ENCODE results near the gene ADPGK.
"Not testable (repeated sequence)": the region's sequence is repeated elsewhere in the genome, so short reads cannot be mapped to it uniquely, and the experiment has no call there.

ADPGK gene

DNA sequence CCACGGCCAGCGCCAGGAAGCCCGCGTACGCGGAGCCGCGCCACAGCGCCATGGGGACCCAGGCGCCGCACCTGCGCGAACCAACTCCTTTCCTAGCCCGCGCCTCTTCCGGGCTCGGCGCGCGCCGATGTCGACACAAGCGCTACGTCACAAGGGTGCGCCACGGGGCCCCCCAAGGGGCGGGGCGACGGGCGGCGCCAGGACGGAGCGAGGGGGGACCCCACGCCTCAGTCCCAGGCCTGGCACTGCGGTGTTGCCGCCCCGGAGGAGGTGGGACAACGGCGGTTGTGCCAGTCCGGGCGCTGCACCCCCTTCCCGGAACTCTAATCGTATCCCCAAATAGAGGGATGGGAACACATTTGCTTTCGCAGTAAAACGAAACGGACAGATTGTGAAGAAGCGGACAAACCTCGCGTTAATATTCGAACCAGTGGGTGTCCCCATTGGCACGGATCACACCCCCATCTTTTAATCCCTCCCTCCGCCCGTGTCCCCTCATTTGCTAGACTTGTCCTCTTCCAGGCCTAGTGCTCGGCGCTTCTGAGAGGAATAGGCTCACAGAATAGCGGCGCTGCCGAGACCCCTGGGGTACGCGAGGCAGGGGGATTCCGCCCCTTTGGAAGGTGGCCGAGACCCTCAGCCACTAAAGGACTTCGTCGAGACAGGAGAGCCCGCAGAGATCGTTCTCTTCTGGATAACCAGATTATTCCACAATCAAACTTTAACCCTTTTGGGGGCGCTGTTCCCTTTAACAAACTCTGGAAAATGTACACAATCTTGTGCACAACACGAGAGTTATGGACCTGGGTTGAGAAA is at the start of gene ADPGK:
ADPGK (minus strand) TSS at position 119 of the 816 bp plus-strand sequence; CDS start at position 52, 67 bp downstream.
- peak; percentile 62 to 97 (median 90) for DNase-seq

- DNase-seq: no peak
Measured at GRCh38 chr15:72827226-72827625, 43.7 kb upstream of the ADPGK start.

DNA sequence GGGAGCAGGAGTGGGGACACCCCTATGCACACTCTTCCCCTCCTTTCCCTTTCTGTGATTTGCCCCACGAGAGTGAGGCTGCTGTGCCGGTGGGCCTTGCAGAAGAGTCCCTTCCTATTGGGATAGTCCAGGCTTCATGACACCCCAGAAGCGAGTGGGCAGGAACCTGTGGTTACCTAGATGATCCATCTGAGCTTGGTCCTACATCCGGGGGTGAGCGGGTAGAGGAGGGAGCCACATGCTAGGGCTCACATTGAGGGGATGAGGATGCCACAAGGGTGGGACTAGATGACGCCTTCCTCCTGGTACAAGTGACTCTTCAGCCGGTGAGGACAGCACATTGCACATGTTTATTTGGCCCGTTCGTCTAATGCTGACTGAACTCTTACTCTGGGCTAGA is 43.1 kb upstream of the ADPGK start:
- no peak for DNase-seq

DNA sequence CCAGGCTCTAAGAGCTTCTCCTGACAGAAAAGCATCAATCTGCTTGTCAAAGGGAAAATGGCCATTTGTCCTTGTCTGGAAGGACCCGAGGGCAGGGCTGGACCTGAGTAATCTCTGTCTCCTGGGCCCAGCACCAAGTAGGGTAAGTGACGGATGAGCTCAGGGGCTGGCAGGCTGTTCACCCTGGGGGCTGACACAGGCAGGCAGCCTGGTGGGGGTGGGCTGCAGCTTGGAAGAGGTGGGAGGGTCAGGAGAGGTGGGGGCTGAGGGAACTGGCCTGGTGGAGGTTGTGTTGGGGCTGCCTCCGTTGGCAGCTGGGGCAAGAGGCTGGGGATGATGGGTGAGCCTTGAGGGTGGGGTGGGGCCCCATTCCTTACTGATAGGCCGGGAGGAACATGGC is 42.3 kb upstream of the ADPGK start:
- DNase-seq: no peak

DNA sequence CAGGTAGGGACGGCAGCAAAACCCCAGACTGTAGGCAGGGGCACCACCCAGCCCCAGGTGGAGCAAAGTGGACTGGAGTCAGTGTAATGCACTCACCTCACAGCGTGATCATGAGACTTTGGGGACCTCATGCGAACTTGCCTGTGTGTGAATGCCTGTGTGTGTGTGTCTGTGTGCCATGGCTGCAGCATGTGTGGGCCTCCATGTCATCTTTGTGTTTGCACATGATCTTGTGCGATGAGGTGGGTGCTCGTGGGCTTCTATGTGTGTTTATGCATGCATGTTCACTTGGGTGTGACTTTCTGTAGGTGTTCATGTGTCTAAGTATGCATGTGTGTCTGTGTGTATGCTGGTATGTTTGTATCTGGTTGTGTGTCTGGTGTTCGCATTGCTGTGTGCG is 41.2 kb upstream of the ADPGK start:
- no peak for DNase-seq

GRCh38 chr15:72824112-72824511 is 40.6 kb upstream of the ADPGK start:
- DNase-seq: no peak

DNA sequence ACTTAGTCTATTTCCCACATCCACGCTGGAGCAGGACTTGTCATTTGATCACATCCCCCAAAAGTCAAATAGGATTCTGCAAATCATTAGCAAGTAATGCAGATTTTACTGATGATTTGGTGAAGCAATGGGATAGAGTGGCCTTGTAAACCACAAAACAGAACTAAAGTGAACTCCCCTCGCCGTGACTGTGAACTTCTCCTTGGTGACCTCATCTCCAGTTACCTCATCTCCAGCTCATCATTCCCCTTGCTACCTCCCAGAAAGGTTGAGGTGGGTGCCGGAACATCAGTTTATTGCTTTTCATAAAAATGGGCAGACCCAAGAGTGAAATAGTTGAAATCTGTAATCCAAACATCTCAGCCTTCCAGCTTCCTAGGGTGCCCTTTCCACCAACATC is 36.7 kb upstream of the ADPGK start:
- DNase-seq: no peak

GRCh38 chr15:72818632-72819031 is 35.1 kb upstream of the ADPGK start:
- DNase-seq: no peak

GRCh38 chr15:72813345-72814004 is 29.9 kb upstream of the ADPGK start:
- DNase-seq: no peak

GRCh38 chr15:72809329-72809728 is 25.8 kb upstream of the ADPGK start:
- DNase-seq: no peak

GRCh38 chr15:72807346-72807745 is 23.8 kb upstream of the ADPGK start:
- DNase-seq: not testable (repeated sequence)

DNA sequence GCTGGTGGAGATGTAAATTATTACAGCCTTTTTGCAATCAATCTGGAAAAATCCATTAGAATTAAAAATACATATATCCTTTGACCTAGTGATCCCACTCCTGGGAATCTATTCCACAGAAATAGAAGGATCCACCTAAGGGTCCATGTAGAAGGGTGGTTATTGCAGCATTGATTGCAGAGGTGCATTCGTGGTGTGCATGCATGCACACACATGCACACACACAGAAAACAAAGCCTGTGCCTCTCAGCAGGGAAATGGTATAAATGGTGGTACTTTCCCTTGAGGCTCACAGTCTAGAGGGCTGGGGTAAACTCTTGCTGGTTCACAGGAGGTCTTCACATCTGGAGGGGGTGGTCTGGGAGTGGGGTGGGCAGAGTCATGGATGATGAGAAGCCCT is 19.4 kb upstream of the ADPGK start:
- DNase-seq: no peak

DNA sequence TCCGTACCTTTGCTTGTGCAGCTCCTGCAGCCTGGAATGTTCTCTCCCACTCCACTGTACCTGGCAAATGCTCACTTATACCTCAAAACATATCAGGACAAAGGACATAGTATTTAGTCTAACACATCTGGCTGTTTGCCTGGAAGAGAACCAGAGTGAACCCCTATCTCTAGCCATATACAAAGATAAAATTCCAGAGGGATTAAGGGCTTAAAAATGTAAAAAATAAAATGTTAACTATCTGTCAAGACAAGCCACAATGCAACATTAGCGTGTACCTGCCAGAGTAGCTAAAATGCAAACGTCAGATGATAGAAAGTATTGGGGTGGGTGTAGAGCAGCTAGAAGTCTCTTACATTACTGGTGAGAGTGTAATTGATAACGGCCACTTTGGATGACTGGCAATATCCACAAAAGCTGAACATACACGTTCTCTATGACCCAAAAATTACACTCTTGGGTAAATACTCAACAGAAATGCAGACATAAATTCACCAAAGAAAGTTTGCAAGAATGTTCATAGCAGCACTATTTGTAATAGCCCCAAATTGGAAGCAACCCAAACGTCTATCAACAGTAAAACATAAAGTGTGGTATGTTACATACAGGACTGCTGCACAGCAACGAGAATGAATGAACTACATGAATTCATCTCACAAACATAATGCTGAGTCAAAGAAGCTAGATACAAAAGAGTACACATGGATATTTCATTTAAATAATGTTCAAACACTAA is 18.2 kb upstream of the ADPGK start:
- no peak for DNase-seq

DNA sequence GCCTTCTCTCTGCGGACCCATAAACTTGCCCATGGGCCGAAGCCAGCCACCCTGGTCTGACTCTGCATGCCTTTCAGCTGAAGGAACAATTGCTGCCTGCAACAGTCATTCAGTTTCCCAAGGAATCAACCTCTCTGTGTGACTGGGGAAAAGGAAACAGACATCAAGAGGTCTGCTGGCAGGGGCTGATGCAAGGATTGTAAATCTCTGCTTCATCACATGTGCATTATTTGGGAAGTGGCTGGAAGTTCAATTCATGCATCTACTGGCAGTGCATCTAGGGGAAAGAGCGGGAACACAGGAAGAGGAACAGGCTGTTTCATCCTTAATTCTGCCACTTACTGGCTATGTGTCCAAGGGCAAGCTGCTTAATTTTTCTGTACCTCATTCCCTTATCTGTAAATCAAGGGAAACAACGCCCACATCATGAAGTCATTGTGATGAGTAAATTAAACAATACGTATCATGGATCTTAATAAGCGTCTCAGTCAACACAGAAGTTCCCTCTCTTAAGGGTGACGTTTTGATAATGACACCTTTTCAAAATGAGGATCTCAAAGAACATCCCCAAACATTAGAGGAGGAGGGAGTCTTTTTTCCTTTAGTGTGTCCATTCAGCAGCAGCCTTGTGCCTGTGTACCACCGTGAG is 17.4 kb upstream of the ADPGK start:
- no peak for DNase-seq

GRCh38 chr15:72797834-72798233 is 14.3 kb upstream of the ADPGK start:
- no peak for DNase-seq

DNA sequence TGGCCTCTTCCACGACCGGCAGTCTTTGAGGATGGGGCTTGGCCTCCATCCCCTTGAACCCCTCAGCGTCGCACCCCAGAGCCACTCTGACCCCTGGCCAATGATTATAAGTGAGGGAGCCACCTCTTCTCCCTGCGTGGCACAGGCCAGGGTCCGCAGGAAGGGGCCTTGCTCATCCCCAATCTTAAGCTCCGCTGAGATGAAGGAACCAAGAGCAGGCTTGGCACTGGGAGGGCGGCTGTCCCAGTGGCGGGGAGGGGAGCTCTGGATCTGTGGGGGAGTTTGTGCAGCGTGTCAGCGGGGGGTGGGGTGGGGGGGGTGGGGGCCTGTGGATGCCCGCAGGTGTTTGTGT is 13.8 kb upstream of the ADPGK start:
- no peak for DNase-seq

DNA sequence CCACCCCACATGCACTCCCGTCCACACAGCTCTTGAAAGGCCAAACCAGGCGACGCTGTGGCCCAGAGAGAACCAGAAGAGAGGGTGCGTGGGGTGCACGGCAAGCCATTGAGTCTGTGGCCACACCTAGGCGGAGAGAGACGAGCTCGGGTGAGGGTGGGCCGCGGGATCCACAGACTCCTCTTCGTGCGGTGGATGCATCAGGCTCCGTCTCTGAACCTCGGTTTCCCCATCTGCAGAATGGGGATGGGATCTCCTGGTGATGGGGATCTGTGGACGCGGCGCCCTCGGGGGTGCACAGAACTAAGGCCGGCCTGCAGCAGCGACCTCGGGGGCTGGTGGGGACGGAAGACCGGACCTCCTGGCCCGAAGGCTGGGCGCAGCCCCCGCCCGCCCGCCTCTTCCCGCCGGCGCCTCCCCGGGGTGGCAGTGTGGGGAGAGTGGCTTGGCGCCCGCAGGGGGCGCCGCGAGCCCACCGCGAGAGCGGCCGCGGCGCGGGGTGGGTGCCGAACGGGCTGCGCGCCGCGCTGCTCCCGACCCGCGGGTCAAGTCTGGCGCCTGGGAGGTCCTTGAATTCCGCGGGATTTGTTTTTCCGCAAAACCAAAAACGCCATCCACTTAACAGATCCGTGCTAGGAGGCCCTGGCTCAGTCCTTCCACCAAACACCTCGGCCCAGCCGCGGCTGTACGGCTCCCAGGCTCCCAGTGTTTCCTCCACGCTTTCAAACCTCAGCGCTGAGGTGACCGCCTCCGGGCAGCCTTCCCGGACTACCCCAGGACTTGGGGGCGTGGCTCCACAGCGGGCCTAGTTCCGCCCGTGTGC is 13.2 kb upstream of the ADPGK start:
- peak in 6 of 14 donors; percentile 6 to 59 (median 32) for DNase-seq

GRCh38 chr15:72796210-72796514 is 12.6 kb upstream of the ADPGK start:
- DNase-seq: no peak

- DNase-seq: no peak
Measured at GRCh38 chr15:72793766-72794660, 10.5 kb upstream of the ADPGK start.

- no peak for DNase-seq
Measured at GRCh38 chr15:72792431-72792830, 8.9 kb upstream of the ADPGK start.

- no peak for DNase-seq
Measured at GRCh38 chr15:72790302-72790910, 6.8 kb upstream of the ADPGK start.

All from C1 segment of cervical spinal cord (tissue), 14 donors.